A673 (cell line): ENCODE data around the gene DDX20. TPM values are rescaled to one million over a fixed set of nuclear protein-coding genes. Genes with fewer than 3 reads are reported as not detected.
A peak's percentile ranks its signal among the peaks of the same experiment; 100 is the strongest.

Experiments
- BruUV-seq: library from RNA; stranded (reverse); fragments of 400-500 nt; replicated peaks from 2 replicates; lab custom pipeline; 2021; lab: Mats Ljungman, UMichigan
- CTCF ChIA-PET: fragments of 300-600 bp; sonication (Branson Sonifier 250); formaldehyde crosslinking; loops from one replicate; lab custom pipeline; 2022; ENCODE audit warnings: antibody characterized with exemption; lab: Charles Lee
- POLR2A ChIA-PET: fragments of 300-600 bp; sonication (Branson Sonifier 250); formaldehyde crosslinking; loops from one replicate; lab custom pipeline; 2022; ENCODE audit warnings: antibody characterized with exemption; ENCODE audit not compliant: low non-redundant PET; lab: Charles Lee
- DNase-seq: peaks from one replicate; pipeline ENCODE4 v3.0.0-alpha.2; 2015; ENCODE audit warnings: low spot score
- H3K27ac ChIP-seq: fragments of 200-600 bp; sonication (generic); 2 replicates; pipeline ENCODE4 v1.5.1; 2016; ENCODE audit warnings: mixed run types, low read depth, mild to moderate bottlenecking, mixed read lengths, antibody characterized with exemption, low read length; ENCODE audit not compliant: poor library complexity, severe bottlenecking
- H3K27me3 ChIP-seq: fragments of 200-600 bp; sonication (generic); replicated peaks from 2 replicates; pipeline ENCODE4 v1.6.1; 2017; ENCODE audit warnings: mixed run types, low read depth, mild to moderate bottlenecking, mixed read lengths, antibody characterized with exemption, low read length; ENCODE audit not compliant: insufficient read depth, poor library complexity
- H3K36me3 ChIP-seq: fragments of 200-600 bp; sonication (generic); 2 replicates; pipeline ENCODE4 v1.6.1; 2016; ENCODE audit warnings: mixed run types, mild to moderate bottlenecking, mixed read lengths, antibody characterized with exemption, low read length; ENCODE audit not compliant: insufficient read depth, poor library complexity, severe bottlenecking
- H3K4me1 ChIP-seq: fragments of 200-600 bp; sonication (generic); 2 replicates; pipeline ENCODE4 v1.6.1; 2017; ENCODE audit warnings: mixed run types, mild to moderate bottlenecking, mixed read lengths, antibody characterized with exemption, low read length; ENCODE audit not compliant: insufficient read depth, poor library complexity, severe bottlenecking
- H3K4me3 ChIP-seq: fragments of 200-600 bp; sonication (generic); 2 replicates; pipeline ENCODE4 v1.5.1; 2016; ENCODE audit warnings: low read depth, mixed run types, mild to moderate bottlenecking, mixed read lengths, low read length; ENCODE audit not compliant: poor library complexity, severe bottlenecking
- H3K9me3 ChIP-seq: fragments of 200-600 bp; sonication (generic); 2 replicates; pipeline ENCODE4 v1.6.1; 2016; ENCODE audit warnings: mixed run types, low read depth, mild to moderate bottlenecking, mixed read lengths, antibody characterized with exemption, low read length; ENCODE audit not compliant: poor library complexity, severe bottlenecking
- EZH2 ChIP-seq: fragments of 200-600 bp; sonication (generic); IDR thresholded peaks from 2 replicates; pipeline ENCODE4 v1.6.1; 2017; ENCODE audit warnings: borderline replicate concordance, low read depth, mild to moderate bottlenecking, mixed read lengths, antibody characterized with exemption, low read length; ENCODE audit not compliant: poor library complexity, severe bottlenecking
- intact Hi-C: fragments of 100-400 bp; cut with micrococcal nuclease; formaldehyde crosslinking; loops from one replicate; pipeline ENCODE4 v1.10.0; 2022; ENCODE audit not compliant: unreplicated experiment
- total RNA-seq: library from RNA; stranded (reverse); gene quantifications from 2 replicates; pipeline ENCODE4 v1.2.3, GENCODE V29; 2021
- TF ChIP-seq, protein P1 (sequence below): fragments of 300-800, 200-600 bp; sonication (generic); conservative IDR thresholded peaks from 2 replicates; pipeline ENCODE4 v1.5.1; 2017; ENCODE audit warnings: low read depth, mild to moderate bottlenecking, antibody characterized with exemption, low read length, moderate library complexity, mixed read lengths

Gene DDX20
- total RNA-seq, 1 experiment from 2014 or later = 26.1 TPM

DNA sequence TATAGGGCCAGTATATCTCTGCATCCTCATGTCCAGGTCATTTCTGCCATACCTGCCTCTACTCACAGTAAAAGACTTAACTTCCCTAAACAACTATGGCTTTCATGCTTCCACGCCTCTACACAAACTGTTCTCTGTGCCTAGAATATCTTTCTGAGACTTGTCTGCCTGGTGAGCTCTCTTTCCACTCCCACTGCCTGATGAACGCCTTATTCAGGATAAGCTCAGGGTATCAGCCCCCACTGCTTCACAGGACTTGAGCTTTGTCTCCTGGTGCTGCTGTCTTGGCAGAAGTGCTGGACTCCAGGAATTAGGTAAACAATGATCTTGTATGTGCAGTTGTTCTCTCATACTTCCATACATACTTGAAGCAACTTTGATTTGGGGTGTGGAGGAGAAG, 4.8 kb upstream of the DDX20 start:
- no peaks in the 10 kb centered on the region for H3K27me3 ChIP-seq

DNA sequence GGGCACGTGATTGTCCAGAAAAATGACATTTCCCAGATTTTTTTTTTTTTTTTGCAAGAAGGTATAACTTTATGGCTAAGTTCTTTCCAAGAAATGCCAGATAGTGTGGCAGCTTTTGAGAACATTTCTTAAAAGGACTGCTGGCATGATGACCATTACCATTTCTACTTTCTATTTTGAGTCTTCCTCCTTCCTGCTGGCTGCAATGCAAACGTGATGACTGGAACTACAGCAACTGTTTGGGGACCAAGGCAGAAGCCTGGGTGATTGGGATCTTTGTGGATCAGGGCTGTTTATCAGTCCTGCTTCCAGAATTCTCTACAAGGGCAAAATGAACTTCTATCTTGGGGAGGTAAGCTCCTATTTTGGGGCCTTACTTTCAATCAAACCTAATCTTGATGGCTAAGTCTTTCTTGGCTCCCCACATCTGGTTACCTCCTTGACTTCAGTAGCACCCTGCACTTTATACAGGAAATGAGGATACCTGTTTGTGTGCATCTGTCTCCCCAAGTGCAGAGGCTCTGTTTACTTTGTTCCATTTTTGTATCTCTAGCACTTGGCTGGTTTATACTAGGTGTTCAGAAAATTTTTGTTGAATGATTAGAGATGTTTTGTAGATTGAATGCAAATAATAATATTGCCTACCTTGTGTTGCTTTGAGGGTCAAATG, 3.7 kb upstream of the DDX20 start:
- BruUV-seq = no TSS peak
- Histone ChIP-seq H3K36me3 (no peaks in the 10 kb centered on the region), H3K27me3 (no peaks in the 10 kb centered on the region), H3K27ac (no peak overlapping the region), H3K4me3 (no peak overlapping the region), H3K4me1 (peaks cover 7% of the 10 kb centered on the region), H3K9me3 (no peaks in the 10 kb centered on the region)
- CTCF ChIA-PET = no interaction called here
- no peak for DNase-seq
- intact Hi-C loops = no loop called here
- POLR2A ChIA-PET = no interaction called here
- TF ChIP-seq, protein P1, sequence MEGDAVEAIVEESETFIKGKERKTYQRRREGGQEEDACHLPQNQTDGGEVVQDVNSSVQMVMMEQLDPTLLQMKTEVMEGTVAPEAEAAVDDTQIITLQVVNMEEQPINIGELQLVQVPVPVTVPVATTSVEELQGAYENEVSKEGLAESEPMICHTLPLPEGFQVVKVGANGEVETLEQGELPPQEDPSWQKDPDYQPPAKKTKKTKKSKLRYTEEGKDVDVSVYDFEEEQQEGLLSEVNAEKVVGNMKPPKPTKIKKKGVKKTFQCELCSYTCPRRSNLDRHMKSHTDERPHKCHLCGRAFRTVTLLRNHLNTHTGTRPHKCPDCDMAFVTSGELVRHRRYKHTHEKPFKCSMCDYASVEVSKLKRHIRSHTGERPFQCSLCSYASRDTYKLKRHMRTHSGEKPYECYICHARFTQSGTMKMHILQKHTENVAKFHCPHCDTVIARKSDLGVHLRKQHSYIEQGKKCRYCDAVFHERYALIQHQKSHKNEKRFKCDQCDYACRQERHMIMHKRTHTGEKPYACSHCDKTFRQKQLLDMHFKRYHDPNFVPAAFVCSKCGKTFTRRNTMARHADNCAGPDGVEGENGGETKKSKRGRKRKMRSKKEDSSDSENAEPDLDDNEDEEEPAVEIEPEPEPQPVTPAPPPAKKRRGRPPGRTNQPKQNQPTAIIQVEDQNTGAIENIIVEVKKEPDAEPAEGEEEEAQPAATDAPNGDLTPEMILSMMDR = no peak

More for the DNA sequence above, 4.8 kb upstream of the DDX20 start:
- no TSS peak for BruUV-seq
- ChIA-PET CTCF (interaction anchor here (0.9 kb wide), 1 partner anchor 12 kb away, joined by 3 read pairs; the partner anchor contains the start of gene INKA2), POLR2A (no interaction called here)
- Histone ChIP-seq H3K9me3 (no peaks in the 10 kb centered on the region), H3K4me3 (no peak overlapping the region), H3K4me1 (peaks cover 7% of the 10 kb centered on the region), H3K27ac (no peak overlapping the region), H3K36me3 (no peaks in the 10 kb centered on the region)
- TF ChIP-seq, protein P1 = no peak
- no peak for TF ChIP-seq EZH2
- intact Hi-C loops = no loop called here
- no peak for DNase-seq

DNA sequence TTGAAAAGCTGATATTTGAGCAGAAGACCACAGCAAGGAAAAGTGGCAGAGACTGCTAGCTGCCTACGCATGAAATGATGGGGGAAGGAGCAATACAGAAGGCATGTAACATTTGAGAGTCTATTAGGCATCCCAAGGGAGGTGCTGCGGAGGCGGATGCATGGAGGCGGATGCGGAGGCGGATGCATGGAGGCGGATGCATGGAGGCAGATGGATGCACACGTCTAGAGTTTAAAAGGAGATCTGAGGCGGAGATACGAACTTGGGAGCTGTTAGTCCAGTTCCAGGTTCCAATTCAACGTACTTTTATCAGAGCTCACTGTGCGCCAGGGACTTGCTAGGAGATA, 744 bp upstream of the DDX20 start:
- ChIA-PET POLR2A (no interaction called here), CTCF (interaction anchor here (0.5 to 1.1 kb wide), 3 partner anchors 13 to 247 kb away, joined by 3 to 4 read pairs (median 3); partner anchors contain the start of gene INKA2)
- Histone ChIP-seq H3K27ac (peak overlapping the region; percentile 95), H3K4me1 (peaks cover 7% of the 10 kb centered on the region), H3K27me3 (no peaks in the 10 kb centered on the region), H3K9me3 (no peaks in the 10 kb centered on the region), H3K36me3 (peaks cover 16% of the 10 kb centered on the region), H3K4me3 (peak overlapping the region; percentile 92)
- TSS peak; percentile 77 for BruUV-seq
- peak; percentile 82 for DNase-seq
- TF ChIP-seq EZH2 = no peak
- TF ChIP-seq, protein P1 = no peak
- intact Hi-C loops = loop anchor here (1.0 to 5.0 kb wide), 2 partner anchors 15 to 308 kb away; partner anchors contain the start of genes ATP5PB and WDR77
